Suprapubic skin (tissue), 3 donors: ENCODE measurements around the gene GLIS1.

Experiments
- POLR2AphosphoS5 ChIP-seq, 3 donors: sonication (generic); formaldehyde crosslinking; IDR thresholded peaks; one replicate each; pipeline ENCODE4 v1.6.1; 2017; ENCODE audit warnings: antibody characterized with exemption in 3 of 3
- TF ChIP-seq, protein P1 (sequence below), 2 donors: fragments of 200-600 bp in 1 of 2; fragments of 450-650 bp in 1 of 2; sonication (generic) in 1 of 2; IDR thresholded peaks; one replicate each; pipeline ENCODE4 v1.5.1; 2016 to 2019; ENCODE audit warnings: antibody characterized with exemption in 2 of 2, mild to moderate bottlenecking in 1 of 2, moderate library complexity in 1 of 2

DNA sequence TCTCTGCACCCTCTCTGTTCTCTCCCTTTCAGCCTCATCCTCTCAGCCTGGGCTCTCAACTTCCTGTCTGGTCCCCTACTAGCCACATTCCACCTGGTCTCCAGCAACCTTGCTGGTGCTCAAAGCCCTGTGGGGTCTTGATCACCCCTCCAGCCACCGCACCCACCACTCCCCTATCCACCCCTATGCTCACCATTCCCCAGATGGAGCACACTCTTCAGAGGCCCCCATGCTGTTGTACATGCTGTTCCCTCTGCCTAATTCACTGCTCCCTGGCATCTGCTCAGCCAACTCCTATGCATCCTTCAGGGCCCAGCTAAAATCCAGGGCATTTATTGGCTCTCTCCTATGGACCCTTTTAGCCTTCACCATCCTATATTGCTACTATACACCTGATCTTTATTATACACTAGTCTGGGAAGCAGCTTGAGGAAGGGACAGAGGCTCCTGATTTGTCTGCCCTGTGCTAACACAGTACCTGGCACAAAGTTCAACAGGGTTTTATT is 81.0 kb downstream of the GLIS1 start:
- TF ChIP-seq, protein P1, sequence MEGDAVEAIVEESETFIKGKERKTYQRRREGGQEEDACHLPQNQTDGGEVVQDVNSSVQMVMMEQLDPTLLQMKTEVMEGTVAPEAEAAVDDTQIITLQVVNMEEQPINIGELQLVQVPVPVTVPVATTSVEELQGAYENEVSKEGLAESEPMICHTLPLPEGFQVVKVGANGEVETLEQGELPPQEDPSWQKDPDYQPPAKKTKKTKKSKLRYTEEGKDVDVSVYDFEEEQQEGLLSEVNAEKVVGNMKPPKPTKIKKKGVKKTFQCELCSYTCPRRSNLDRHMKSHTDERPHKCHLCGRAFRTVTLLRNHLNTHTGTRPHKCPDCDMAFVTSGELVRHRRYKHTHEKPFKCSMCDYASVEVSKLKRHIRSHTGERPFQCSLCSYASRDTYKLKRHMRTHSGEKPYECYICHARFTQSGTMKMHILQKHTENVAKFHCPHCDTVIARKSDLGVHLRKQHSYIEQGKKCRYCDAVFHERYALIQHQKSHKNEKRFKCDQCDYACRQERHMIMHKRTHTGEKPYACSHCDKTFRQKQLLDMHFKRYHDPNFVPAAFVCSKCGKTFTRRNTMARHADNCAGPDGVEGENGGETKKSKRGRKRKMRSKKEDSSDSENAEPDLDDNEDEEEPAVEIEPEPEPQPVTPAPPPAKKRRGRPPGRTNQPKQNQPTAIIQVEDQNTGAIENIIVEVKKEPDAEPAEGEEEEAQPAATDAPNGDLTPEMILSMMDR (IDR thresholded peaks at IDR 0.05): no peak
- no peak for TF ChIP-seq POLR2AphosphoS5 (IDR thresholded peaks at IDR 0.05)
